ENCODE results near the gene NOLC1.
A peak's percentile ranks its signal among the peaks of the same experiment; 100 is the strongest.

The NOLC1 gene

GRCh38 chr10:102113261-102113955, 38.8 kb upstream of the NOLC1 start:
- TF ChIP-seq CTCF (IDR thresholded peaks at IDR 0.05; ENCODE audit: low read length, missing control alignments) = no peak
- DNase-seq (ENCODE audit: low read depth) = no peak
- peak overlapping the region; percentile 79 for H3K4me3 ChIP-seq (replicated peaks; ENCODE audit: low read depth, low read length)

- no peak for DNase-seq (ENCODE audit: low read depth)
- H3K4me3 ChIP-seq (replicated peaks; ENCODE audit: low read depth, low read length) = peak overlapping the region; percentile 79
- no peak for TF ChIP-seq CTCF (IDR thresholded peaks at IDR 0.05; ENCODE audit: low read length, missing control alignments)
These were observed 38.0 kb upstream of the NOLC1 start for GRCh38 chr10:102113956-102114857.

GRCh38 chr10:102114861-102115618, 37.1 kb upstream of the NOLC1 start:
- peak; percentile 75 for DNase-seq (ENCODE audit: low read depth)
- H3K4me3 ChIP-seq (replicated peaks; ENCODE audit: low read depth, low read length) = peak overlapping the region; percentile 79
- TF ChIP-seq CTCF (IDR thresholded peaks at IDR 0.05; ENCODE audit: low read length, missing control alignments) = no peak

- H3K4me3 ChIP-seq (replicated peaks; ENCODE audit: low read depth, low read length) = peak overlapping the region; percentile 79
- DNase-seq (ENCODE audit: low read depth) = no peak
- TF ChIP-seq CTCF (IDR thresholded peaks at IDR 0.05; ENCODE audit: low read length, missing control alignments) = no peak
These were observed 36.4 kb upstream of the NOLC1 start for GRCh38 chr10:102115775-102116174.

- TF ChIP-seq CTCF (IDR thresholded peaks at IDR 0.05; ENCODE audit: low read length, missing control alignments) = no peak
- peak overlapping the region; percentile 94 for H3K4me3 ChIP-seq (replicated peaks; ENCODE audit: low read depth, low read length)
- no peak for DNase-seq (ENCODE audit: low read depth)
These were observed 35.5 kb upstream of the NOLC1 start for GRCh38 chr10:102116656-102117055.

GRCh38 chr10:102117391-102118159, 34.6 kb upstream of the NOLC1 start:
- DNase-seq (ENCODE audit: low read depth) = peak; percentile 88
- peak overlapping the region; percentile 94 for H3K4me3 ChIP-seq (replicated peaks; ENCODE audit: low read depth, low read length)
- TF ChIP-seq CTCF (IDR thresholded peaks at IDR 0.05; ENCODE audit: low read length, missing control alignments) = peak; percentile 13
